Panc1 (cell line): ENCODE results near the gene KRTAP12-2.

Source experiments
- POLR2AphosphoS5 ChIP-seq: IDR thresholded peaks from 2 replicates; pipeline ENCODE4 v1.6.1; 2012; ENCODE audit warnings: mild to moderate bottlenecking, low read depth, low read length, moderate library complexity
- SIN3A ChIP-seq: IDR thresholded peaks from 2 replicates; pipeline ENCODE4 v1.6.1; 2012; ENCODE audit warnings: low read depth, mild to moderate bottlenecking, low read length, moderate library complexity, borderline replicate concordance; ENCODE audit not compliant: insufficient read depth
- TF ChIP-seq, protein P1 (sequence below): fragments of 450-650 bp; IDR thresholded peaks from 2 replicates; pipeline ENCODE4 v1.5.1; 2017; ENCODE audit warnings: mild to moderate bottlenecking
- TF ChIP-seq, protein P2 (sequence below), 2 experiments: IDR thresholded peaks; 2 replicates each; pipeline ENCODE4 v1.6.1; 2011 to 2012; ENCODE audit warnings: low read depth in 2 of 2, control low read depth in 1 of 2, low read length in 1 of 2, mild to moderate bottlenecking in 1 of 2, moderate library complexity in 1 of 2; ENCODE audit not compliant: insufficient read depth in 1 of 2

DNA sequence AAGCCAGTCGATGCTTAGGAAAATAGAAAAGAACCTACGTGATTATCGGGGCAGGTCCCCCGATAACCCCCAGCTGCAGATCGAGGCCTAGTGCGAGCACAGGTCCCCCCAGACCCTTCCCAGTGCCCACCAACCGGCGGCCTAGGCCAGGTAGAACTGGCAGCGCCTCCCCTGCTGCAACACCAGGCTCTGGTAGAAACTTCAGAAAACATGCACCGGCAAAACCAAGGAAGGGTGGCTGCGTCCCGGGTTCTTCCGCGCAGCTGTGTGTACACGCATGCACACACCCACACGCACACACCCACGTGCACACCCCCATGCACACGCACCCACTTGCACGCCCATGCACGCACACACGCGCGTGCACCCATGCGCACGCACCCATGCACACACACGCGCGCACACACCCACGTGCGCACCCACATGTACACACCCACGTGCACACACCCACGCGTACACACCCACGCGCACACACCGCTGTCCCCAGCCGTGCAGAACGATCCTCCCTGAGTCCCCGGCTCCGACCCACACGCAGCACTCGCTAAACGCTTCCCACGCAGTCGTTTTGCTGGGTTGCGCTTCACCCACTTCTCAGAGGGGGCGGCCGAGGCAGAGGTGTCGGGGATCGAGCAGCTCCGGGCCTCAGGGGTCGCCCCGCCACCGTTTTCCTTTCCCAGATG lies 39.4 kb upstream of the KRTAP12-2 start:
- TF ChIP-seq, protein P1, sequence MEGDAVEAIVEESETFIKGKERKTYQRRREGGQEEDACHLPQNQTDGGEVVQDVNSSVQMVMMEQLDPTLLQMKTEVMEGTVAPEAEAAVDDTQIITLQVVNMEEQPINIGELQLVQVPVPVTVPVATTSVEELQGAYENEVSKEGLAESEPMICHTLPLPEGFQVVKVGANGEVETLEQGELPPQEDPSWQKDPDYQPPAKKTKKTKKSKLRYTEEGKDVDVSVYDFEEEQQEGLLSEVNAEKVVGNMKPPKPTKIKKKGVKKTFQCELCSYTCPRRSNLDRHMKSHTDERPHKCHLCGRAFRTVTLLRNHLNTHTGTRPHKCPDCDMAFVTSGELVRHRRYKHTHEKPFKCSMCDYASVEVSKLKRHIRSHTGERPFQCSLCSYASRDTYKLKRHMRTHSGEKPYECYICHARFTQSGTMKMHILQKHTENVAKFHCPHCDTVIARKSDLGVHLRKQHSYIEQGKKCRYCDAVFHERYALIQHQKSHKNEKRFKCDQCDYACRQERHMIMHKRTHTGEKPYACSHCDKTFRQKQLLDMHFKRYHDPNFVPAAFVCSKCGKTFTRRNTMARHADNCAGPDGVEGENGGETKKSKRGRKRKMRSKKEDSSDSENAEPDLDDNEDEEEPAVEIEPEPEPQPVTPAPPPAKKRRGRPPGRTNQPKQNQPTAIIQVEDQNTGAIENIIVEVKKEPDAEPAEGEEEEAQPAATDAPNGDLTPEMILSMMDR = no peak
- TF ChIP-seq POLR2AphosphoS5 (no peak), SIN3A (no peak)
- TF ChIP-seq, protein P2, sequence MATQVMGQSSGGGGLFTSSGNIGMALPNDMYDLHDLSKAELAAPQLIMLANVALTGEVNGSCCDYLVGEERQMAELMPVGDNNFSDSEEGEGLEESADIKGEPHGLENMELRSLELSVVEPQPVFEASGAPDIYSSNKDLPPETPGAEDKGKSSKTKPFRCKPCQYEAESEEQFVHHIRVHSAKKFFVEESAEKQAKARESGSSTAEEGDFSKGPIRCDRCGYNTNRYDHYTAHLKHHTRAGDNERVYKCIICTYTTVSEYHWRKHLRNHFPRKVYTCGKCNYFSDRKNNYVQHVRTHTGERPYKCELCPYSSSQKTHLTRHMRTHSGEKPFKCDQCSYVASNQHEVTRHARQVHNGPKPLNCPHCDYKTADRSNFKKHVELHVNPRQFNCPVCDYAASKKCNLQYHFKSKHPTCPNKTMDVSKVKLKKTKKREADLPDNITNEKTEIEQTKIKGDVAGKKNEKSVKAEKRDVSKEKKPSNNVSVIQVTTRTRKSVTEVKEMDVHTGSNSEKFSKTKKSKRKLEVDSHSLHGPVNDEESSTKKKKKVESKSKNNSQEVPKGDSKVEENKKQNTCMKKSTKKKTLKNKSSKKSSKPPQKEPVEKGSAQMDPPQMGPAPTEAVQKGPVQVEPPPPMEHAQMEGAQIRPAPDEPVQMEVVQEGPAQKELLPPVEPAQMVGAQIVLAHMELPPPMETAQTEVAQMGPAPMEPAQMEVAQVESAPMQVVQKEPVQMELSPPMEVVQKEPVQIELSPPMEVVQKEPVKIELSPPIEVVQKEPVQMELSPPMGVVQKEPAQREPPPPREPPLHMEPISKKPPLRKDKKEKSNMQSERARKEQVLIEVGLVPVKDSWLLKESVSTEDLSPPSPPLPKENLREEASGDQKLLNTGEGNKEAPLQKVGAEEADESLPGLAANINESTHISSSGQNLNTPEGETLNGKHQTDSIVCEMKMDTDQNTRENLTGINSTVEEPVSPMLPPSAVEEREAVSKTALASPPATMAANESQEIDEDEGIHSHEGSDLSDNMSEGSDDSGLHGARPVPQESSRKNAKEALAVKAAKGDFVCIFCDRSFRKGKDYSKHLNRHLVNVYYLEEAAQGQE (IDR thresholded peaks at IDR 0.05; ENCODE audit: insufficient read depth in 1 of 2, low read depth in 2 of 2, low read length in 1 of 2) = no peak
